Measurements from ENCODE around the gene SATB2.

DNA sequence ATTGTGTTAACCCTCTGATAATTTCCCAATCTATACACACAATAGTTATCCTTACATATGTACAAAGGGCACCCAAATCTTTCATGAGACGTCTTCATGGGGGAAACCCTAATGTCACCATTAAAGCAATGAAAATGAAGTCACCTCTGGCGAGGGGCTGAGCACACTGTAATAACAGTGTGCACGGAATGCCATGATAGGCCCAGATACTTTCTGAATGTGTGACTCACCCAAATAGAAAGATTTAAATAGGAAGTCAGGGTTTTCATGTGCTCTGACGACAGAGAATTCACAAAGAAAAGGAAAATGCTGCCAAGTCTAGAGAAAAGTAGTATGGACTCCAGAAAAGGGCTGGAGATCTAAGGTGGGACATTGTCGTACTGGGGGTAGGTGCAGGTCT, 128.3 kb downstream of the SATB2 start:
- TF ChIP-seq CTCF (IDR thresholded peaks at IDR 0.05; ENCODE audit: borderline replicate concordance, extremely low read depth, low read length, poor library complexity, severe bottlenecking) (no peak), EZH2 (IDR thresholded peaks at IDR 0.05; ENCODE audit: borderline replicate concordance, low read depth, low read length, severe bottlenecking) (no peak)
